Activated T-cell treated with anti-CD3 and anti-CD28 coated beads, Interleukin-2, amount 50 U/mL, for 72 hours (primary cell): ENCODE results near the gene STX1A. TPM values are rescaled to one million over a fixed set of nuclear protein-coding genes. Genes with fewer than 3 reads are reported as not detected.
A peak's percentile ranks its signal among the peaks of the same experiment; 100 is the strongest.
"Not testable (repeated sequence)": the region's sequence is repeated elsewhere in the genome, so short reads cannot be mapped to it uniquely, and the experiment has no call there.

ENCODE experiments used
- ATAC-seq, 2 donors: fragments of 150-1000 bp; cut with Tn5 transposase; replicated peaks in 1 of 2; 2 replicates each; pipeline ENCODE4 v1.10.0; 2021; ENCODE audit warnings: moderate library complexity in 2 of 2, mild to moderate bottlenecking in 1 of 2
- DNase-seq, 2 donors: peaks; one replicate each; pipeline ENCODE4 v3.0.0; 2021 to 2022; ENCODE audit warnings: mixed read lengths in 1 of 2
- H3K27ac Mint-ChIP-seq: one replicate; pipeline ENCODE4 v1.8.0; 2022; ENCODE audit warnings: mild to moderate bottlenecking, moderate library complexity, mixed read lengths
- H3K27me3 Mint-ChIP-seq: one replicate; pipeline ENCODE4 v1.8.0; 2022; ENCODE audit warnings: low read depth, mixed read lengths
- H3K36me3 Mint-ChIP-seq, 2 donors: one replicate each; pipeline ENCODE4 v1.8.0; 2022; ENCODE audit warnings: mixed read lengths in 2 of 2, mild to moderate bottlenecking in 1 of 2; ENCODE audit not compliant: insufficient read depth in 2 of 2
- H3K4me1 Mint-ChIP-seq: one replicate; pipeline ENCODE4 v1.8.0; 2022; ENCODE audit warnings: low read depth, mixed read lengths
- H3K4me3 Mint-ChIP-seq, 2 donors: one replicate each; pipeline ENCODE4 v1.8.0; 2022; ENCODE audit warnings: mild to moderate bottlenecking in 2 of 2, mixed read lengths in 2 of 2, moderate library complexity in 2 of 2
- H3K9me3 Mint-ChIP-seq, 2 donors: one replicate each; pipeline ENCODE4 v1.8.0; 2022; ENCODE audit warnings: mixed read lengths in 2 of 2
- total RNA-seq, 2 donors: library from RNA; stranded (reverse); gene quantifications; one replicate each; pipeline ENCODE4 v1.2.3, GENCODE V29; 2022

STX1A gene
- total RNA-seq, 2 donors from 2014 or later, result 28.6 to 37.5 TPM

DNA sequence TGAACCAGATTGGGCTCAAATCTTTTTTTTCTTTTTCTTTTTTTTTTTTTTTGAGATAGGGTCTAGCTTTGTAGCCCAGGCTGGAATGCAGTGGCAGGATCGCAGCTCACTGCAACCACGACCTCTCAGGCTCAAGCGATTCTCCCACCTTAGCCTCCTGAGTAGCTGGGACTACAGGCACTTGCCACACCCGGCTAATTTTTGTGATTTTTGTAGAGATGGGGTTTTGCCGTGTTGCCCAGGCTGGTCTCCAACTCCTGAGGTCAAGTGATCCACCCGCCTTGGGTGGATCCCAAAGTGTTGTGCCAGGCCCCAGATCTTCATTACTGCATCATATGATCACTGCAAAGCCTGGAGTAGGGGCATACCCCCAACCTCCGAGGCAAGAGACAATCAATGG, 39.0 kb downstream of the STX1A start:
- ATAC-seq (no peak), DNase-seq (no peak)
- H3K4me1 Mint-ChIP-seq, result peaks cover 26% of the 10 kb centered on the region
- H3K4me3 Mint-ChIP-seq, result peak overlapping the region in 1 of 2 donors; percentile 99
- H3K9me3 Mint-ChIP-seq, result no peaks in the 10 kb centered on the region
- H3K36me3 Mint-ChIP-seq, result peaks cover 5 to 15% of the 10 kb centered on the region in 2 donors
- H3K27me3 Mint-ChIP-seq, result no peaks in the 10 kb centered on the region
- H3K27ac Mint-ChIP-seq, result no peak overlapping the region

DNA sequence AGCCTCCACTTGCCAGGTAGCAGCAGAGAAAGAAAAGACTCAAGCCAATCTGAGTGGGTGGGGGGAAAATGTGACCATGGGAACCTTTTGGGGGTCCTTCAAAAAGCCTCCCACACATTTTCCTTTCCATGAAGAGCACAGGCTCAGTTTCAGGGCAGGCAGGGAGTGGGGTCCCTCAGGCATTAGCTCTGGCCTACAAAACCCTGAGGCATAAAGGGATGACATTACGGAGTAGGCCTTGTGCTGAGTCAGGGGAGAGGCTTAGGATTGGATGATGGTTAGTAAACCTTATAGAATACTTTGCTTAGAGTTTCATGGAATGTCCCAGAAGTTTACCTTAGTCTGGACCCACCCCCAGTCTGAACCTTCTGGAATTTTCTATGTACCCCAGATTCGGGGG, 39.8 kb downstream of the STX1A start:
- Mint-ChIP-seq H3K36me3 (peaks cover 5 to 15% of the 10 kb centered on the region in 2 donors), H3K27me3 (no peaks in the 10 kb centered on the region), H3K27ac (no peak overlapping the region), H3K4me3 (no peak overlapping the region), H3K9me3 (no peaks in the 10 kb centered on the region), H3K4me1 (peaks cover 26% of the 10 kb centered on the region)
- ATAC-seq (no peak), DNase-seq (no peak)

DNA sequence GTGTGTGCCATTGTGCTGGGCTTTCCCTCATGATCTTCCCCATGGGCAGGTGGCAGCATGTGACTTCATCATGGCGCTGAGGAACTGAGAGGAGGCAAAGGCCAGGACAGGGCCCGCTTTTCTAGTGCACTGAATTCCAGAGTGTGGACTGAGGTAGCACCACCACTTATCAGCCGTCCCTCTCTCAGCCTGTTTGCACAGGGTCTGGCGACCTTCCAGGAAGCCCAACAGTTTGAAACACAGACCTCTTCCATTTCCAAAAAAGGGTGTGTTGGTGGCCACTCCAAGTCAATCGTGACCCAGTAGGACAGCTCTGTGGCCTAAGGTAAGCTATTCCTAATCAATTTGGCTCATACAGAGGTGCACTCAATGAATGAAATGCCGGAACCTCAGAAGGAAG, 40.6 kb downstream of the STX1A start:
- H3K9me3 Mint-ChIP-seq, result no peaks in the 10 kb centered on the region
- H3K27me3 Mint-ChIP-seq, result no peaks in the 10 kb centered on the region
- H3K36me3 Mint-ChIP-seq, result peaks cover 5 to 15% of the 10 kb centered on the region in 2 donors
- H3K4me1 Mint-ChIP-seq, result peaks cover 23% of the 10 kb centered on the region
- no peak overlapping the region for H3K4me3 Mint-ChIP-seq
- ATAC-seq (no peak), DNase-seq (no peak)
- no peak overlapping the region for H3K27ac Mint-ChIP-seq

DNA sequence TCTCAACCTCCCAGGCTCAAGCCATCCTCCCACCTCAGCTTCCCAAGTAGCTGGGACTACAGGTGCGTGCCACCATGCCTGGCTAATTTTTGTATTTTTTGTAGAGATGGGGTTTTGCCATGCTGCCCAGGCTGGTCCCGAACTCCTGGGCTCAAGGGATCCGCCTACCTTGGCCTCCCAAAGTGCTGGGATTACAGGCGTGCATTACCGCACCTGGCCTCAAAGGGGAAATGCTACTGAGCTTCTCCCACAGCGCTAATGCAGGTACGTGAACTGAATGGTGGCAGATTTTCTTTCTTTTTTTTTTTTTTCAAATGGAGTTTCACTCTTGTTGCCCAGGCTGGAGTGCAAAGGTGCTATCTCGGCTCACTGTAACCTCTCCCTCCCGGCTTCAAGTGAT, 43.4 kb downstream of the STX1A start:
- H3K4me3 Mint-ChIP-seq, ATAC-seq, DNase-seq, H3K9me3 Mint-ChIP-seq, H3K27ac Mint-ChIP-seq, H3K4me1 Mint-ChIP-seq, H3K27me3 Mint-ChIP-seq: not testable (repeated sequence)
- H3K36me3 Mint-ChIP-seq, result peaks cover 5 to 11% of the 10 kb centered on the region in 2 donors

DNA sequence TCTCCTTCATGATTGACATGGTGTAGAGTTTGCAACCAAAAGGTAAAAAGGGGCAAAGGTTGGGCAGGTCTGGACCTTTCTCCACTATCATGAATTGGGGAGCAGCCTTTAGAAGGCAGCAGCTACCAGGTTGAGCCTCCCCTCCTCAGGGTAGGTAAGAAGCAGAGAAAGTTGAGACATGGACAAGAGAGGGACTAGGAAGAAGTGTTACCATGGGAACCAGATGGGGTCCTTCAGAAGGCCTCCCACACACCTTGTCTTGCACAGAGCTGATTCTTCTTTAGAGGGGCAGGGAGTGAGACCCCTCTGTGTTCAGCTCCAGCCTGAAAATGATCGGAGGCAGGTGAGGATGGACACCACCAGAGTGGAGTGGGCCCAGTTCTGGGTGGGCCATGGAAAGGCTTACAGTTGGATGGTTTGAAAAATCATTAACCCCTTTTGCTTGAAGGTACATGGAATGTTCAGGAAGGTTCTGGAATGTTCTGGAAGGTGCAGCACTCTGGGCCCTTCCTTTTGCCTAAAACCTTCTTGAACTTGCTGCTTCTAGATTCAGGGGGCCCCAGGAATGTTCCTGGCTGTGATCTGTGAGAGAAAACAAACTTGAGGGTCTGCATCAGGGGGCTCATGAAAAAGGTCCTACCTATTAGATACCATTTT, 44.9 kb downstream of the STX1A start:
- peaks cover 5 to 8% of the 10 kb centered on the region in 2 donors for H3K36me3 Mint-ChIP-seq
- H3K4me1 Mint-ChIP-seq, result no peaks in the 10 kb centered on the region
- no peak overlapping the region for H3K4me3 Mint-ChIP-seq
- DNase-seq, result no peak
- H3K27ac Mint-ChIP-seq, result no peak overlapping the region
- H3K27me3 Mint-ChIP-seq, result peaks cover 9% of the 10 kb centered on the region
- H3K9me3 Mint-ChIP-seq, result no peaks in the 10 kb centered on the region
- ATAC-seq, result no peak

- ATAC-seq (no peak), DNase-seq (no peak)
- H3K27ac Mint-ChIP-seq, result no peak overlapping the region
- H3K4me1 Mint-ChIP-seq, result peaks cover 4% of the 10 kb centered on the region
- H3K27me3 Mint-ChIP-seq, result peaks cover 23% of the 10 kb centered on the region
- H3K4me3 Mint-ChIP-seq, result no peak overlapping the region
- H3K36me3 Mint-ChIP-seq, result no peaks in the 10 kb centered on the region
- H3K9me3 Mint-ChIP-seq, result no peaks in the 10 kb centered on the region
These were observed 47.5 kb downstream of the STX1A start for GRCh38 chr7:73671857-73672445.

DNA sequence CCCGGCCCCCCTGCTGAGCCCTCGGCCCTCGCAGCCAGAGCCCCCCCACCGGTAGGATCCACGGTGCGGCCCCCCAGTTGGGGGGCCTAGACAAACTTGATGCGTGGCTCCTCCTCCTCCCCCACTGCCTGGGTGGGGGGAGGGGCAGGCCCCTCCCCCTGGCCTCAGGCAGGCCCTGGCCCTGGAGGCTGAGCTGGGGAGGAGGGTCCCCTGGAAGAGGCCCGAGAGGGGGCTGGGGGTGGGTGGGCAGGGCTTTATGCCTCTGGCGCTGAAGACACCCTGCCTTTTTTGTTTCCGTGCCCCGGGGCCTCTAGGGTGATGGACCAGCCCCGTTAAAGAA, 48.2 kb downstream of the STX1A start:
- no peaks in the 10 kb centered on the region for H3K9me3 Mint-ChIP-seq
- H3K4me3 Mint-ChIP-seq, result no peak overlapping the region
- ATAC-seq (no peak), DNase-seq (no peak)
- no peak overlapping the region for H3K27ac Mint-ChIP-seq
- H3K36me3 Mint-ChIP-seq, result no peaks in the 10 kb centered on the region
- H3K4me1 Mint-ChIP-seq, result peaks cover 4% of the 10 kb centered on the region
- peaks cover 26% of the 10 kb centered on the region for H3K27me3 Mint-ChIP-seq

GRCh38 chr7:73669858-73670385, 49.5 kb downstream of the STX1A start:
- Mint-ChIP-seq H3K27ac (no peak overlapping the region), H3K9me3 (no peaks in the 10 kb centered on the region), H3K36me3 (no peaks in the 10 kb centered on the region), H3K4me1 (peaks cover 4% of the 10 kb centered on the region), H3K27me3 (peaks cover 38% of the 10 kb centered on the region), H3K4me3 (no peak overlapping the region)
- ATAC-seq, result no peak
- no peak for DNase-seq

DNA sequence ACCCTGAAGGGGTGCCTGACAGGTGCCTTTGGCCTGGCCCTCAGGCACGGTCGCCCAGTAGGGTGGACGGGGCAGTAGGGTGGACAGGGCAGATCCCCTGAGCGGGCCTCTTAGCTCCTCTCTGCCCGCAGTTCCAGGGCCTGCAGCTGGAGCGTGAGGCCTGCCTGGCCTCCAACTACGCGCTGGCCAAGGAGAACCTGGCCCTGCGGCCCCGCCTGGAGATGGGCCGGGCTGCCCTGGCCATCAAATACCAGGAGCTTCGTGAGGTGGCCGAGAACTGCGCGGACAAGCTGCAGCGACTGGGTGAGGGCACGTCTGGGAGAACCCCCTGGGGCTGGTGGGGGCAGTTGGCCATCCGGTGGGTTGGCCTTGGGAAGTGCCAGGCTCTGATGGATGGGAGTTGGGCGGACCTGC, 50.2 kb downstream of the STX1A start:
- Mint-ChIP-seq H3K27ac (no peak overlapping the region), H3K4me3 (no peak overlapping the region), H3K36me3 (no peaks in the 10 kb centered on the region), H3K9me3 (no peaks in the 10 kb centered on the region), H3K27me3 (peaks cover 42% of the 10 kb centered on the region), H3K4me1 (peaks cover 9% of the 10 kb centered on the region)
- ATAC-seq, result no peak
- DNase-seq, result no peak

DNA sequence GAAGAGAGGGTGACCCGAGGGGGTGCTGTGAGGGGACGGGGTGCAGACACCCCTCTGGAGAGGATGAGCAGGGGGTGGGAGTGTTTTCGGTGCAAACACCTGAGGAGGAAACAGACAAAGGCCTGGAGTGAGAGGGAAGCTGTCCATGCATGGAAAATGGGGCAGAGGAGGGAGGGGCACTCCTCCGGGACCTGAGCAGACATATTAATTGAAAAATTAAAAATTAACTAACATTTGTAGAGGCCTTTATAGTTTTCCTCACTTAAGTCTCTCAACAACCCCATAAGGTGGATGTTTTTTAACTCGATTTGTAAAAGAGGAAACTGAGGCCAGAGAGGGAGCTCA, 50.6 kb downstream of the STX1A start:
- H3K4me3 Mint-ChIP-seq, result peak overlapping the region; percentile 68 to 69

DNA sequence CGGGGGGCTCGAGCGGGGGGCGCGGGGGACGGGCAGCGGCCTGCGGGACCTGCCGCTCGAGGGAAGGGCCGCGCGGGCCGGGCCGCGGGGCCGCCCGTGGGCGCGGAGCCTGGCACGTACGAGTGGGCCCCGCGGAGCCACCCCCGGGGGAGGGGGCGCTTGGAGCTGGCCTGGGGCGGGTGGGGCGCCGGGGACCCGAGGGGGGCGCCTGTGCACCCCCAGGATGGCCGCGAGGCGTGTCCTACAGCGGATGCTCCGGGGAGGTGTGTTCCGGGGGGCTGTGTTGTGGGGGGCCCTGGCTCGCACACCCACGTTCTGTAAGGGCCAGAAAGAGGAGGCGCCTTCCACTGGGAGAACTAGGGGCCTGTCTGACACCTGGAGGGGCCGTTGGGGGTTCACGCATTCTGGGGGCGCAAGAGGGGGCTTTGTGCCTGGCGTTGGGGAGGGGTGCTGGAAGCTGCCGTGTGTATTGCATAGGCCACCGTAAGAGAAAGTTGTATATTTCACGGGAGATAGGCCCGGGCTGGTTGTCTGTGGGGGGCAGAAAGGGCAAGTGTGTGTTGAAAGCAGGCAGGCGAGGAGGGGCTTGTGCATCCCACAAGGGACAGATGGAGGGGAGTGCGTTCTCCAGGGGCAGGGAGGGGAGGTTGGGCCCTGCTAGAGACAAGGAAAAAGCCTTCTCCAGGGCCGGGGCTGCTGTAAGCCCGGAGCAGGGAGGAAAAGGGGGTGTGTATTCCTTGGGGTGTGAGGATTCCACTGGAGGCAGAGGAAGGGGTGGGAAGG, 51.2 kb downstream of the STX1A start:
- Mint-ChIP-seq H3K4me3 (peak overlapping the region; percentile 68 to 69), H3K36me3 (peaks cover 0 to under 1% of the 10 kb centered on the region in 2 donors), H3K27ac (no peak overlapping the region), H3K9me3 (peaks cover 0 to under 1% of the 10 kb centered on the region in 2 donors), H3K27me3 (peaks cover 52% of the 10 kb centered on the region), H3K4me1 (peaks cover 9% of the 10 kb centered on the region)
- ATAC-seq (no peak), DNase-seq (no peak)

More for the DNA sequence above, 50.6 kb downstream of the STX1A start:
- H3K4me1 Mint-ChIP-seq, result peaks cover 9% of the 10 kb centered on the region
- ATAC-seq, result no peak
- H3K36me3 Mint-ChIP-seq, result no peaks in the 10 kb centered on the region
- no peak for DNase-seq
- no peaks in the 10 kb centered on the region for H3K9me3 Mint-ChIP-seq
- H3K27me3 Mint-ChIP-seq, result peaks cover 46% of the 10 kb centered on the region
- H3K27ac Mint-ChIP-seq, result no peak overlapping the region

DNA sequence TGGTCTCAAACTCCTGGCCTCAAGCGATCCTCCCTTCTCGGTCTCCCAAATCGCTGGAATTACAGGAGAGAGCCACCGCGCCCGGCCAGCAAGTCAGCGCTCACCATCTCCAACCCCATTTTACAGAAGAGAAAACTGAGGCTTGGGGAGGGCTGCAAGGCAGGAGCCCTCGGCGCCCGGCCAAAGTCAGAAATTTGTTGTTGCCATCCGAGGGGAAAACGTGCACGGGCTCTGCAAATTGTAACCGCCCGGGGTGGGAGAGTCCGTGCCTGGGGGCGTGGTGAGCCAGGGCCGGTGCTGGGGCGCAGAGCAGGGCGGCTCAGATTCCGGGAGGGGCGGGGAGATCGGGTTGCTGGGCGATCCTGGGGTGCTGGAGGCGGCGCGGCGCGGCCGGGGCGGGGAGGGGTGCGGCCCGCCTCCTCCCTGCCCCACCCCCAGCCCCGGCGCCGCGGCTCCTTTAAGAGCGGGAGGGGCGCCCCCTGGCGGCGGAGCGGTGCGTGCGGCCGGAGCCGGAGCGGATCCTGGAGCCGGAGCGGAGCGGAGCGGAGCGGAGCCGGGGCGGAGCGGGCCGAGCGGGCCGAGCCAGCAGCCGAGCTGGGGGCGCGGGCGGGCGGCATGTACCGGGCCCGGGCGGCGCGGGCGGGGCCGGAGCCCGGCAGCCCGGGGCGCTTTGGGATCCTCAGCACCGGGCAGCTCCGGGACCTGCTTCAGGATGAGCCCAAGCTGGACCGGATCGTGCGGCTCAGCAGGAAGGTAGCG, 51.9 kb downstream of the STX1A start, which contains the start of gene VPS37D:
VPS37D (plus strand) TSS at position 488 of the 759 bp plus-strand sequence; CDS start at position 616, 128 bp downstream.
- Mint-ChIP-seq H3K36me3 (peaks cover 0 to 2% of the 10 kb centered on the region in 2 donors), H3K9me3 (peaks cover 0 to 4% of the 10 kb centered on the region in 2 donors), H3K27me3 (peaks cover 58% of the 10 kb centered on the region), H3K4me1 (peaks cover 9% of the 10 kb centered on the region), H3K27ac (no peak within 1 kb of the TSS), H3K4me3 (peak within 1 kb of the TSS; percentile 78 to 80)
- DNase-seq, result peak; percentile 93 to 98
- peak; percentile 97 to 98 for ATAC-seq
